Stimulated activated CD8-positive, alpha-beta memory T cell treated with anti-CD3 and anti-CD28 coated beads, Interleukin-15, amount 100 ng/mL, for 48 hours (primary cell): ENCODE data around the gene TMEM161A.

Experiments used
- DNase-seq, 2 donors: peaks; one replicate each; pipeline ENCODE4 v3.0.0-alpha.2; 2020; ENCODE audit warnings: low read depth in 2 of 2

The TMEM161A gene

GRCh38 chr19:19098084-19098702 is 40.1 kb downstream of the TMEM161A start:
- DNase-seq: no peak

DNA sequence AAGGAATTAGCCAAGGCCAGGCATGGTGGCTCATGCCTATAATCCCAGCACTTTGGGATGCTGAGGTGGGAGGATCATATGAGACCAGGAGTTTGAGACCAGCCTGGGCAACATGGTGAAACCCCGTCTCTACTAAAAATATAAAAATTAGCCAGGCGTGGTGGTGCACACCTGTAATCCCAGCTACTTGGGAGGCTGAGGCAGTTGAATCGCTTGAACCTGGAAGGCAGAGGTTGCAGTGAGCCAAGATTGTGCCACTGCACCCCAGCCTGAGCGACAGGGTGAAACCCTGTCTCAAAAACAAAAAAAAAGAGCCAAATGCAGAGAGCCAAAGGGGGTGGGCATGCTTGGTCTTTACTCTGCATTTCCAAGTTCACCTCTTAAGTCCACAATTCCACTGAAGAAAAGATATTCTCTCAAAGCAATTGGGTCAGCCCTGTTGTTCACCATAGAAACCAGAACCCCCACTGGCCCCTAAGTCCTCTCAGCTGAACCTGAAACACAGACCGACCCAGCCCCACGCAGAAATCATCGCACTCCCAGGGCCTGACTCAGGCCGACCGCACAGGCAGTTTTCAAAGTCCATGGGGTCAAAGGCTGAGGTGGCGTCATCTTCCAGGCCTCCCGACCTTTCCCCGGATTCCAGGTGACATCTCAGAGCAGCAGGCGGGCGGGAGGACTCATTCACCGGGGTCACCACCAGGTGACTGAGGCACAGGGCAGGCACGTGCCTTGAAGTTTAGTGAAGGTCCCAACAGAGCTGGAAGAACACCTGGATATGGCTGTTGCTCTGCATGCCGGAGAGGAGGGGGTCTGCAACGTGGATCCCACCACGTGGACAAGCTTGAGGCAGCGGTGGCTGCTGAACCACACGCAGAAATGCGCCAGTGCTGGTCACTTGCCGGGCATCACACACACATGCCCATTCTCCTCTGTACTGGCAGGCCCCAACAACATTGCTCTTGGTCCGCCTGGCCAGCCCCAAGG is 41.3 kb downstream of the TMEM161A start:
- DNase-seq: no peak

GRCh38 chr19:19095691-19096090 is 42.6 kb downstream of the TMEM161A start:
- no peak for DNase-seq

DNA sequence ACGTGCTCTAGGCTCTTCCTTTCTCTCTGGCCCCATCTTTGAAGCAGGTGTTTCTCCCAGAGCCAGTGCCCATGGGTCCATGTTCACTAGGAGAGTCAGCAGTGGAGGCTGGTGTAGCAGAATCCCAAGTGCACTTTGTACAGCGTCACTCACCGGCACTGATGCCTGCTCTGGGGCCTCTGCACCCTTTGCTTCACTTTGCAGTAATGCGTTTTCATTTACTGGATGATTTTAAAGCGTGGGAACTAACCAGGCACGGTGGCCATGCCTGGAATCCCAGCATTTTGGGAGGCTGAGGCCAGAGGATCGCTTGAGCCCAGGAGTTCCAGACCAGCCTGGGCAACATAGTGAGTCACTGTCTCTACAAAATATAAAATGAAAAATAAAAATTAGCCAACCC is 43.8 kb downstream of the TMEM161A start:
- DNase-seq: no peak

DNA sequence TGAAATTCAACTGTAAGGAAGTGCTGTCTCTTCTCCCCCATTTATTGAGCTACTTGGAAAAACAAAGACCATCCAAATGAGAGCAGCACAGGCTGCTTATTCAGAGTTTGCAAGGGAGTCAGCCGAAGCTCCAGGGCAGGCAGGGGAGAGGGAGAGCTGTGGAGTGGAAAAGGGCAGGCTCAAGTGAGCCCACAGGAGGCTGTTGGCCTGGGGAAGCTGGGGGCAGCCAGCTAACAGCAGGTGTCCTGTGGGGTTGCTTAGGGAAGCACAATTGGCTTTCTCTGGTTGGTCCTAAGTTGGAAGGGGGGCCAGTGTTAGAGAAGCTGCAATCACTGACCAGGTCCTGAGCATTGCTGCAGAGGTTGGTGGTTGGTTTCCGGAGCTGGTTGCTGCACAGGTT is 50.6 kb downstream of the TMEM161A start:
- DNase-seq: no peak

DNA sequence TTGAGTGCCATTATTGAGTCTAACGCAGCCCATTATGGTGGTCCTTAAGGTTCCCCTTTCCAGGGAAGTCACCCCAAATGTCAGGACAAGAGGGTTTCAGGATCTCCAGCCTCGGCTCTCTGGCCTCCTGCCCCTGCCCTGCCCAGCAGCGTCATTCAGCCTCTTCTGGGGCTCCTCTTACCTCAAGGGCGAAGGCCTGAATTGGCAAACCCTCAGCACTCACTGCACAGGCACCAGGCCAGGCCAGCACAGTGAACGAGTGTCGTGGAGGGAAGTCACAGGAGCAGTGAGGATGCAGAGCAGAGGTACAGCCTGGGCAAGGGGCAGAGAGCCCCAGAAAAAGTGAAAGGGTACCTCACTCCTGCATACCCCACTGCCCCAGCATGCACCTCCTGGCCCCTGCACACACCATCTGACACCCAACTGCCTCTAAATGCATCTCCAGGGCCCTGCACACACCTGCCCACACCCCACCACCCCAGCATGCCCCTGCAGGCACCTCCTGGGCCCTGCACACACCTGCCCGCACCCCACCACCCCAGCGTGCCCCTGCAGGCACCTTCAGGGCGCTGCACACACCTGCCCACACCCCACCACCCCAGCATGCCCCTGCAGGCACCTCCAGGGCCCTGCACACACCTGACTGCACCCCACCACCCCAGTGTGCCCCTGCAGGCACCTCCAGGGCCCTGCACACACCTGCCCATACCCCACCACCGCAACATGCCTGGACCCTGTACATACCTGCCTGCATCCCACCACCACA is 54.7 kb downstream of the TMEM161A start:
- DNase-seq: no peak

DNA sequence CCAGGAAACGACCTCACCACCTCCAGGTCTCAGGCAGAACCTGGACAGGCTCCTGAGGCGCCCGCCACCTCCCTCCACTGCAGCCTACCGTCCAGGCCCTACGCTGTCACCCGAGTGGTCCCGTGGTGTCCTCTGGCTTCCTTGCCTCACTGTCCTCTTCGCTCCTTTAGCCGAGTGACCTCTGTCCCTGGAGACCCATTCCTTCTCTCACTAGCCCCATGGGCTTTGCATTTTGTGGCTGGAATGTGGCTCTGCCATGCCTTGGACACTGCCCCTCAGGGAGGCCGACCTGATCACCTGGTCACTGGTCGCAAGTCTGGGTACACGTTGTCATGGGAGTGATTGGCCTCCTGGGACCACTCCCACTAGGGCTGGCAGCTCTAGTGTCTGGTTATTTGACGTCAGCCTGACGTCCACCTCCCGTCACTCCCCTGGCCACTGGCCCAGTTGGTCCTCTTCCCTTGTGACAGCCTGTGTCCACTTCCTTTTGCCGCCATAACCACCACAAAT is 56.6 kb downstream of the TMEM161A start:
- DNase-seq: no peak

DNA sequence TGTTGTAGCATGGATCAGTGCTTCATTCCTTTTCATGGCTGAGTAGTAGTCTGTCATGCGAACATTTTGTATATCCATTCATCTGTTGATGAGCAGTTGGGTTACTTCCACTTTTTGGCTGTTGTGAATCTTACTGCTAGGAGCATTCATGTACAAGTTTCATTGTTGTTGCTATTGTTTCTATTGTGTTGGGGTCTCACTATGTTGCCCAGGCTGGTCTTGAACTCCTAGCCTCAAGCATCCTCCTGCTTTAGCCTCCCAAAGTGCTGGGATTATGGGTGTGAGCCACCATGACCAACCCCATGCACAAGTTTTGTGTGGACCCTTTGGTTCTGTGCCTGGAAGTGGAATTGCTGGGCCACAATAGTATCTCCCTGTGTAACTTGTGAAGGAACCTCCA is 58.7 kb downstream of the TMEM161A start:
- no peak for DNase-seq

GRCh38 chr19:19078801-19079200 is 59.5 kb downstream of the TMEM161A start:
- DNase-seq: no peak

- no peak for DNase-seq
These were observed 61.2 kb downstream of the TMEM161A start for GRCh38 chr19:19077103-19077502.

DNA sequence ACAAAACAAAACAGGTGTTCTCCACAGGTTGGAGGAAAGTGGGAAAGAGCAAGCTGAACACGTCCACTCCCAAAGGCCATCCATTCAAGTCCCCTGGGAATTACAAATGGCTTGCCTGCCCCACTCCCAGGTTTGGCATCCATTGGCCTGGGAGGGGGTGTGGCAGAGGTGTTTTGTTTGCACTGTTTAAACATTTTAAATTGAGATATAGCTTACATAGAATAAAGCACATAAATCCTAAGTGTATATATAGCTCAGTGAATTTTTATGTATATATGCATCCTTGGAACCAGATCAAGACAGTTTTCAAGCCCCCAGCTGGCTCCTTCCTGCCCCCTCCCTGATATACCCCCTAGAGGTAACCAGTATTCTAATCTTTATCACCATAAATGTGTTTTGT is 61.8 kb downstream of the TMEM161A start:
- no peak for DNase-seq

- DNase-seq: no peak
These were observed 63.2 kb downstream of the TMEM161A start for GRCh38 chr19:19075126-19075525.

GRCh38 chr19:19074196-19074882 is 63.9 kb downstream of the TMEM161A start:
- no peak for DNase-seq

- DNase-seq: no peak
These were observed 66.4 kb downstream of the TMEM161A start for GRCh38 chr19:19071897-19072296.
